GM21529 (cell line): Measurements from ENCODE around the gene CAMK2D.

Source experiments
- ATAC-seq: cut with Tn5 transposase; IDR thresholded peaks from one replicate; pipeline ENCODE4 v1.9.1; 2021; ENCODE audit not compliant: unreplicated experiment

CAMK2D gene

GRCh38 chr4:113644398-113644797, 117.1 kb downstream of the CAMK2D start:
- no peak for ATAC-seq

- no peak for ATAC-seq
Measured at GRCh38 chr4:113643505-113643904, 118.0 kb downstream of the CAMK2D start.

GRCh38 chr4:113641025-113641431, 120.5 kb downstream of the CAMK2D start:
- peak; percentile 68 for ATAC-seq

- ATAC-seq: peak; percentile 32
Measured at GRCh38 chr4:113639326-113639725, 122.2 kb downstream of the CAMK2D start.

- no peak for ATAC-seq
Measured at GRCh38 chr4:113638562-113638832, 123.0 kb downstream of the CAMK2D start.

- ATAC-seq: no peak
Measured at GRCh38 chr4:113637823-113638561, 123.5 kb downstream of the CAMK2D start.

- ATAC-seq: no peak
Measured at GRCh38 chr4:113637363-113637762, 124.2 kb downstream of the CAMK2D start.

GRCh38 chr4:113636877-113637276, 124.7 kb downstream of the CAMK2D start:
- ATAC-seq: peak; percentile 19

- ATAC-seq: peak; percentile 49
Measured at GRCh38 chr4:113636438-113636818, 125.1 kb downstream of the CAMK2D start.

GRCh38 chr4:113635739-113636437, 125.7 kb downstream of the CAMK2D start:
- no peak for ATAC-seq

GRCh38 chr4:113634081-113634969, 127.2 kb downstream of the CAMK2D start:
- no peak for ATAC-seq

- ATAC-seq: no peak
Measured at GRCh38 chr4:113633467-113633866, 128.1 kb downstream of the CAMK2D start.

GRCh38 chr4:113628711-113629110, 132.8 kb downstream of the CAMK2D start:
- ATAC-seq: no peak

GRCh38 chr4:113627321-113627720, 134.2 kb downstream of the CAMK2D start:
- ATAC-seq: no peak

- no peak for ATAC-seq
Measured at GRCh38 chr4:113625902-113626301, 135.6 kb downstream of the CAMK2D start.

GRCh38 chr4:113623274-113623894, 138.2 kb downstream of the CAMK2D start:
- no peak for ATAC-seq

GRCh38 chr4:113621633-113622032, 139.9 kb downstream of the CAMK2D start:
- ATAC-seq: no peak

- no peak for ATAC-seq
Measured at GRCh38 chr4:113620032-113620431, 141.5 kb downstream of the CAMK2D start.

- ATAC-seq: no peak
Measured at GRCh38 chr4:113619526-113619925, 142.0 kb downstream of the CAMK2D start.

- ATAC-seq: no peak
Measured at GRCh38 chr4:113618205-113618604, 143.3 kb downstream of the CAMK2D start.

GRCh38 chr4:113617195-113617594, 144.3 kb downstream of the CAMK2D start:
- no peak for ATAC-seq
